Measurements from ENCODE around the gene MCF2L.

Gene MCF2L

GRCh38 chr13:113113846-113114271, 144.8 kb downstream of the MCF2L start:
- peak; percentile 49 for DNase-seq (ENCODE audit: low spot score)

- DNase-seq (ENCODE audit: low spot score), result peak; percentile 61
These were observed 145.7 kb downstream of the MCF2L start for GRCh38 chr13:113114511-113115362.

DNA sequence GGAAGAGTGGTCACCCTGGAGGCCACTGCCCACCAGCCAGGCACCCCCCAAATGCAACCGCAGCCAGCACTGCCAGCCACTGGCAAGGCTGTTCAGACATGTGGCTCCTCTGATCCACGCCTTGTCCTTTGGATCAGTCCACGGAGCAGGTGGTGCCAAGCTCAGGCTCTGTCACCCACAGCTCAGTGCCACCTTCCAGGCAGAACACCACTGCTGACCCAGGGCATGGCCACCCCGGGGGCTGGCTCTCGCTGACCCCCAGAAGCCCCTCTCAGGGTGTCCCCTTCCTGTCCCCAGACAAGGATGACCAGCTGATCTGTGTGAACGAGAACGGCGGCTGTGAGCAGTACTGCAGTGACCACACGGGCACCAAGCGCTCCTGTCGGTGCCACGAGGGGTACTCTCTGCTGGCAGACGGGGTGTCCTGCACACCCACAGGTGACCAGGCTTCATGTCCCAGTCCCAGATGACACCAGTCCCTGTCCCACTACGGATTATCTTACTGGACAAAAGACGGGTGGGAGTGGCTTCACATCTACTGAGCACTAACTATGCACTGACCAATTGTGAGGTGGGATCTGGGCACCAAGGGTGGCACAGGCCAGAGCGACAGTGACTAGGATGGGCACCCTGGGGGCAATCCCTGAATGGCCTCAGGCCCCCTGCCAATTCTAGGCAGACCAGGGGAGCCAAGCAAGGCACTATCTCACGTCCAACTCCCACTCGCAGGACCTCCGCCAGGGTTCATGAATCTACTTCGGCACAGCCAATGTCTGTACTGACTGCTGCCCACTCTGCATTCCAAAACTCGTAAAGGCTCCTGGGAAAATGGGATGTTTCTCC, 146.6 kb downstream of the MCF2L start:
- DNase-seq (ENCODE audit: low spot score), result peak; percentile 49

- peak; percentile 25 for DNase-seq (ENCODE audit: low spot score)
These were observed 147.3 kb downstream of the MCF2L start for GRCh38 chr13:113116206-113116800.

GRCh38 chr13:113116871-113117271, 147.9 kb downstream of the MCF2L start:
- DNase-seq (ENCODE audit: low spot score), result peak; percentile 48

GRCh38 chr13:113117335-113117872, 148.4 kb downstream of the MCF2L start:
- peak; percentile 34 for DNase-seq (ENCODE audit: low spot score)

DNA sequence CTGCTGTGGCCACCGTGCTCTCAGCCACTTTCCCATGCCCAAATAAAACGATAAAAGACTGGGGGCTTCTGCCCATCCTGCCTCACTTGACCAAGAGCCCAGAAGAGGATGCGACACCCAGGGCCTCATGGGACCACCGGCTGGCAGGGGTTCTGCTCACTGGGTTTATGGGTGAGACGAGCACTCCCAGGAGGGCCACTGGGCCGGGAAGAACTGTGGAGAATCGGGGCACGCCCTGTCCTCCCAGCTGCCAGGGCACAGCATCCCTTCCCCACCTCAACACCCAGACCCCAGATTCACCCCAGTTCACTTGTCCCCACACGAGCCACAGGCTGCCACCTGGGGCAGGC, 148.9 kb downstream of the MCF2L start:
- DNase-seq (ENCODE audit: low spot score), result no peak

DNA sequence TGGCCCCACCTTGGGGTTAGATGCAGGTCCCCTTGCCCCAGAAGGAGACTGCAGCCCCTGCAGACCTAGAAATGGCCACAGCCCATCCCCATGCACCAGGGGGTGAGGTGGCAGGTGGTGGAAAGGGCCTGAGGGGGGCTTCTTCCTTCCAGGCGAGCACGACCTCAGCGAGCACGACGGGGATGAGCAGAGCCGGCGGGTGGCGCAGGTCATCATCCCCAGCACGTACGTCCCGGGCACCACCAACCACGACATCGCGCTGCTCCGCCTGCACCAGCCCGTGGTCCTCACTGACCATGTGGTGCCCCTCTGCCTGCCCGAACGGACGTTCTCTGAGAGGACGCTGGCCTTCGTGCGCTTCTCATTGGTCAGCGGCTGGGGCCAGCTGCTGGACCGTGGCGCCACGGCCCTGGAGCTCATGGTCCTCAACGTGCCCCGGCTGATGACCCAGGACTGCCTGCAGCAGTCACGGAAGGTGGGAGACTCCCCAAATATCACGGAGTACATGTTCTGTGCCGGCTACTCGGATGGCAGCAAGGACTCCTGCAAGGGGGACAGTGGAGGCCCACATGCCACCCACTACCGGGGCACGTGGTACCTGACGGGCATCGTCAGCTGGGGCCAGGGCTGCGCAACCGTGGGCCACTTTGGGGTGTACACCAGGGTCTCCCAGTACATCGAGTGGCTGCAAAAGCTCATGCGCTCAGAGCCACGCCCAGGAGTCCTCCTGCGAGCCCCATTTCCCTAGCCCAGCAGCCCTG, 149.4 kb downstream of the MCF2L start:
- peak; percentile 58 for DNase-seq (ENCODE audit: low spot score)

DNA sequence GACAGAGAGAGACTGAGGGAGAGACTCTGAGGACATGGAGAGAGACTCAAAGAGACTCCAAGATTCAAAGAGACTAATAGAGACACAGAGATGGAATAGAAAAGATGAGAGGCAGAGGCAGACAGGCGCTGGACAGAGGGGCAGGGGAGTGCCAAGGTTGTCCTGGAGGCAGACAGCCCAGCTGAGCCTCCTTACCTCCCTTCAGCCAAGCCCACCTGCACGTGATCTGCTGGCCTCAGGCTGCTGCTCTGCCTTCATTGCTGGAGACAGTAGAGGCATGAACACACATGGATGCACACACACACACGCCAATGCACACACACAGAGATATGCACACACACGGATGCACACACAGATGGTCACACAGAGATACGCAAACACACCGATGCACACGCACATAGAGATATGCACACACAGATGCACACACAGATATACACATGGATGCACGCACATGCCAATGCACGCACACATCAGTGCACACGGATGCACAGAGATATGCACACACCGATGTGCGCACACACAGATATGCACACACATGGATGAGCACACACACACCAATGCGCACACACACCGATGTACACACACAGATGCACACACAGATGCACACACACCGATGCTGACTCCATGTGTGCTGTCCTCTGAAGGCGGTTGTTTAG, 150.3 kb downstream of the MCF2L start:
- peak; percentile 25 for DNase-seq (ENCODE audit: low spot score)

- no peak for DNase-seq (ENCODE audit: low spot score)
These were observed 150.8 kb downstream of the MCF2L start for GRCh38 chr13:113119822-113120189.

DNA sequence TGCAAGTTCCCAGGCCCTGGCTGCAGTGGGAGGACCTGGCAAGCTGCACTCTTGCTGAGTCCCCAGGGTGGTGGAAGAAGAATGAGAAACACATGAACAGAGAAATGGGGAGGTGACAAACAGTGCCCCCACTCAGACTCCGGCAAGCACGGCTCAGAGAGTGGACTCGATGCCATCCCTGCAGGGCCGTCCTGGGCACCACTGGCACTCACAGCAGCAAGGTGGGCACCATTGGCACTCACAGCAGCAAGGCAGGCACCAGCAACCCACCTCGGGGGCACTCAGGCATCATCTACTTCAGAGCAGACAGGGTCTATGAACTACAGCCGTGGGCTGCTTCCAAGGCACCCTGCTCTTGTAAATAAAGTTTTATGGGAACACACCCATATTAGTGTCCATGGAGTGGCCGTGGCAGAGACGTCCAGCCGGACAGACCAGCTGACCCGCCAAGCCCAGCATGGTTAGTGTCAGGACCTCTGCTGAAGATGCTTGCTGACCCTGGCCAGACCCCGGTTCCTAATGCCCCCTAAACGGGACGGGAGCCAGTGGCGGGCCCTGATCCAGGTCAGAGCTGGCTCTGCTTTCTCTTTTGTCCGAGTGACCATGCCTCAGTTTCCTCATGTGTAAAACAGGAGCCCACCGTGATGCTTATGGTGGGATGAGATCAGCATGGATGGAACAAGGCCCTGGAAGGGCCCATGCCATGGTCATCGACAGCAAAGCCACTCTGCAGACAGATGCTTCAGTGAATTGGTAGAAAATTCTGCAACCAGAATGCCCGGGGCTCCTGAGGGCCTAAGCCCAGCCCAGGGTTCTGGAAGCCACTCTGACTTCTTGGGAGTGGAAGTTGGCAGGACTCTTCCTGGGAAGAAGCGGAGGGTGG, 151.5 kb downstream of the MCF2L start:
- peak; percentile 57 for DNase-seq (ENCODE audit: low spot score)

GRCh38 chr13:113121183-113121927, 152.3 kb downstream of the MCF2L start:
- DNase-seq (ENCODE audit: low spot score), result peak; percentile 64

DNA sequence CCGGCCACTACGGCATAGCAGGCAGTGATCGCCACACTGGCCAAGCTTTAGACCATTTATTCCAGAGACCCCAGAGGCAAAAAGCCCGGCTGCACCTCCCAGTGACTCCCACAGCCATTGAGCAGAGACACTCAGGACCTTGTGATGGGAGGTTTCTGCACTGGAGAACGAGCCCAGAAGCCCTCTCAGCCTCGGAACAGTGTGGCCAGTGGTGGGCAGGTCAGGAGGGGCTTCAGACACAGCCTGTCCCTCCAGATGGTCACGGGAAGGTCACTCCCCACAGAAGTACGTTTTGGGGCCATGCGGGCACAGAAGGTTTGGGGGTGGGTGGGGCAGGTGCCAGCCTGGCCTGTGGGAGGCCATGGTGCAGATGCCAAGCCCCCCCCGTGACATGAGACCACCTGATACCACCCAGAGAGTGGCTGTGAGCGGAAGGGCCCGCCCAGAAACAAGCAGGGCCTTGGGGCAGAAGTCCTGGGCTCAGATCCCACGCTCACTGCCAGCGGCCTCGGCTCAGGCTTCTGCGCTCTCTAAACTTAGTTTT, 153.0 kb downstream of the MCF2L start:
- DNase-seq (ENCODE audit: low spot score), result peak; percentile 68

DNA sequence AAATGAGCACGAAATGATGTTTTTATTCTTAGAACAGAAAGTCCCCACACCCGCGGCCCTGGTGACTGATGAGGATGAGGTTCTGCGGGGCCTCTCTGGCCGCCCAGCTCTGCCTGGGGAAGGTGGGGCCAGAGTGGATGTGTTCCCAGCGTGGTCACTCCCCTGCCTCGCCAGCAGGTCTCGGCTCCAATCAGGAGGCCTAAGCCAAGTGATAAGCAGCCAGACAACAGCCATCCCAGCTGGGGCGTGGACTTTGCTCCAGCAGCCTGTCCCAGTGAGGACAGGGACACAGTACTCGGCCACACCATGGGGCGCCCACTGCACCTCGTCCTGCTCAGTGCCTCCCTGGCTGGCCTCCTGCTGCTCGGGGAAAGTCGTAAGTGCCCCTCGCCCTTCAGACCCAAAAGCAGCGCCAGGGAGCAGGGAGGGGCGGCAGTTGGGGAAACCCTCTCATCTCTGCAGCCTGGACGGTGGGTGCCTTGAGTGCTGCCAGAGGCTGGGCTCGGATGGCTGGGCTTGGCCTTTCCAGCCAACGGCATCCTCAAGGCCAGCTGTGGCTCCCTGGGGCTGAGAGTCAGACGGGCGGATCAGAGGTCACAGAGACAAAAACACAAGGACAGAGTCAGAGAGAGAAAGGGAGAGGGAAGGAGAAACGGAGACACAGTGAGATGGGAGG, 153.7 kb downstream of the MCF2L start, which contains the start of gene F10:
Gene F10, plus strand, starts transcription at position 250 of the 676 bp plus-strand sequence. Its CDS starts 57 bp downstream, at position 307.
- DNase-seq (ENCODE audit: low spot score), result peak; percentile 72

- DNase-seq (ENCODE audit: low spot score), result peak; percentile 60
These were observed 154.5 kb downstream of the MCF2L start for GRCh38 chr13:113123226-113124201.

- peak; percentile 41 for DNase-seq (ENCODE audit: low spot score)
These were observed 155.4 kb downstream of the MCF2L start for GRCh38 chr13:113124211-113124970.

Measured in left forelimb (tissue), 1 donor.